HG03135 (cell line): ENCODE results near the gene EN2.
A peak's percentile ranks its signal among the peaks of the same experiment; 100 is the strongest.

ENCODE experiments used
- ATAC-seq: cut with Tn5 transposase; IDR thresholded peaks from one replicate; pipeline ENCODE4 v1.9.1; 2021; ENCODE audit warnings: mild to moderate bottlenecking, moderate library complexity; ENCODE audit not compliant: unreplicated experiment

The EN2 gene

DNA sequence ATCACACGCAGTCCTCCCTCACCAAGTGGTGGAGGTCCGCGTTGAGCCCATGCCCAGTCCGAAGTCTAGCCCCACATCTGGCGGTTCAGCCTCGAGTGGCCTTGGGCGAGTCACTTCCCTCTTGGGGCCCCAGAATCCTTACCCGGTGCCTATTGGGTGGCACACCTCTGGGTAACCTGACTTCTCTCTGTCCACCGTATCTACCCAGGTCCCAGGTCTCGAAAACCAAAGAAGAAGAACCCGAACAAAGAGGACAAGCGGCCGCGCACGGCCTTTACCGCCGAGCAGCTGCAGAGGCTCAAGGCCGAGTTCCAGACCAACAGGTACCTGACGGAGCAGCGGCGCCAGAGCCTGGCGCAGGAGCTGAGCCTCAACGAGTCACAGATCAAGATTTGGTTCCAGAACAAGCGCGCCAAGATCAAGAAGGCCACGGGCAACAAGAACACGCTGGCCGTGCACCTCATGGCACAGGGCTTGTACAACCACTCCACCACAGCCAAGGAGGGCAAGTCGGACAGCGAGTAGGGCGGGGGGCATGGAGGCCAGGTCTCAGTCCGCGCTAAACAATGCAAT, 4.3 kb downstream of the EN2 start:
- no peak for ATAC-seq

DNA sequence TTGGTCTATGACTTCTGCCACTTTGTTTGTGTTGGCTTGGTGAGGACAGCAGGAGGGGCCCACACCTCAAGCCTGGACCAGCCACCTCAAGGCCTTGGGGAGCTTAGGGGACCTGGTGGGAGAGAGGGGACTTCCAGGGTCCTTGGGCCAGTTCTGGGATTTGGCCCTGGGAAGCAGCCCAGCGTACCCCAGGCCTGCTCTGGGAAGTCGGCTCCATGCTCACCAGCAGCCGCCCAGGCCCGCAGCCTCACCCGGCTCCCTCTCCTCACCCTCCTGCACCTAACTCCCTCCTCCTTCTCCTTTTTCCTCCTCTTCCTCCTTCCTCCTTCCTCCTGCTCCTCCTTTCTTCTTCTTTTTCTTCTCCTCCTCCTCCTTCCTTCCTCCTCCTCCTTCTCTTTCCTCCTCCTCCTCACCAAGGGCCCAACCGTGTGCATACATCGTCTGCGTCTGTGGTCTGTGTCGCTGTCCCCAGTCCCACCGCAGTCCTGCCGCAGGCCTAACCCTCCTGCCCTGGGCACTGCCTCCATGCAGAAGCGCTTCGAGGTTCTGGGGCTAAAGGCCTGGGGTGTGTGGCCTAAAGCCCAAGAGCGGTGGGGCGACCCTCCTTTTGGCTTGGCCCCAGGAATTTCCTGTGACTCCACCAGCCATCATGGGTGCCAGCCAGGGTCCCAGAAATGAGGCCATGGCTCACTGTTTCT, 5.3 kb downstream of the EN2 start:
- no peak for ATAC-seq

DNA sequence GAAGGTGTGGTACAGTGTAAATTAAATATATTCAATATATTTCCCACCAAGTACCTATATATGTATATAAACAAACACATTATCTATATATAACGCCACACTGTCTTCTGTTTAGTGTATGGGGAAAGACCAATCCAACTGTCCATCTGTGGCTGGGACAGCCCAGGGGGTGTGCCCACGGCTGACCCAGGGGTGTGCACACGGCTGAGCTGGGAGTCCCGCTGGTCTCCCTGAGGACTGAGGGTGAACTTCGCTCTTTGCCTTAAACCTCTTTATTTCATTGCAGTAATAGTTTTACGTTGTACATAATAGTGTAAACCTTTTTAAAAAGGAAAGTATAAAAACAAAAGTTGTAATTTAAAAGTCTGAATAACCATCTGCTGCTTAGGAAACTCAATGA, 6.3 kb downstream of the EN2 start:
- no peak for ATAC-seq

DNA sequence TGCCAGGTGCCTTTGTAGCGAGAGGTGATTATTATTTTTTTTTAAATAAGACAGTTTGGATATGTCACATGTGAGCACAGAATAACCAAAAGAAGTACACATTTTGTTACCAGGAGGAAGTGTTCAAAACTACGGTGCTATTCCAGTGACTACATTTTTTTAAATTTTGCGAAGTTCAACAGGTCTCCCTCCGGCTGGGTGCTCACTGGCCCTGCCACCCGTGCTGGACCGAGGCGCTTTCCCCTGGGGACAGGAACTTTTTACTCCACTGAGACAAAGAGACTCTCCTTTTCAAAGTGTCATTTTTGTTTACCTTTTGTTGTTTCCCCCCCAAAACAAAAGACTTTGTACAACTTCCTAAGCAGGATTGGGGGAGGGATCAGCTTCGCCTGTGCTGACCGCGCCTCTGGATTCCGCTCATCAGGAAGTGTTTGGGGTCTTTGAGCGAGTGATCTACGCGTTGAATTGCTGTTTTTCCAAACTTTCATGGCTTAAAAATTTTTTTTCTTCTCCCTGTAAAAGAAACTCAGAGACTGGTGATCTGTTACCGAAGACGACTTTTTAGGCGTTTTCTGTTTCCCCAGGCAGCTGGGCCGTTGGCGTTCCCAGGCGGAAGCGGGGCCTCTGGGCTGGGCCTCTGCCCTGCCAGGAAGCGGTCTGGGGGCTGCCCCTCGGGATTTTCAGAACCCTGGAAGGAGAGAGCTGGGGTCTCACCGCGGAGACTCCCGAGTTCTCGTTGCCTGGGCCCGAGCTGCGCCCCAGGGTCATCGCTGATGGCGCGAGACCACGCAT, 7.2 kb downstream of the EN2 start:
- no peak for ATAC-seq

DNA sequence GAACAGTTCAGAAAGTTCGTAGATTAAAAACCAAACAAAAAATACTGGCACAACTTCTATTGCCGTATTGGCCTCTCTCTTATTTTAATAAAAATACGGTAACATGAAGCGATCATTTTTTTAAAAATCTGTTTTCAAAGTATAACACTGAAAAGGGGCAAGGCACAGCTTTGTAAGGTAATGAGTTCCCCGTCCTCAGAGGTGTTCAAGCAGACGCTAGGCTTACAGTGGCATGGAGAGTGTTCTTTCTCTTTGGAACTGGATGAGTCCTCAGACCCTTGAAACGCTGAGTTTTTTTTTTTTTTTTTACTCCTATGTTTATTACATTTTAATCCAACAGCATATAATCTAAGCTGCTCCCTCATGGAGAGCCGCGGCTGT, 7.8 kb downstream of the EN2 start:
- no peak for ATAC-seq

DNA sequence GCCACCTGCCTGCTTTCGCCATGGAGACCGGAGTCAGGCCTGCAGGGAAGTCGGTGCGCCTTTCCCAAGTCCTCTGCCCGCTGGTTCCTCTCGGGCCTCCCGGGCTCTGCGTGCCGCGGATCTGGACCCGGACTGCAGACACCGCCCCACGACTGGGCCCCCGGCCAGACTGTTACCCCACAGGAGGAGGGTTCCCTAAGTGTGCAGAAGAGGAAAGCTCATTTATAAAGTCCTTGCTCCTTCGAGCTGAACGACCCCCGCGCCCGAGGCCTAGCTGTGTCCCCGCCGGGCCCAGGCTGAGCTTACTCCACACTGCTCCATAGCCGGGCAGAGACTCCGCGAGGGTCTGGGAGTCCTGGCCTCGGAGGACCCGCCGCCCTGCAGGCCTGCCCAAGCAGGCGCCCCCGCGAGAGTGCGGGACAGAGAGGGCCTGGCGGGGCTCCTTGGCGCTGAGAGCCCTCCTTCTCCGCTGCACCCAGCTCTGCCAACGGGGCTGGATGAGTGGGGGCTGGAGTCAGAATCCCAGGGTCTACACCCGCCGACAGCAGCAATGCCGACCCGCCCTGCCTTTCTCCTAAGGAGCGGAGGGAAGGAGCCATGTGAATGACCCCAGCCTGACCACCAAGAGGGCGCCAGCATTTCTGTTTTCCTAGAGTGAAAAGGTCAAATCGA, 8.3 kb downstream of the EN2 start:
- no peak for ATAC-seq

DNA sequence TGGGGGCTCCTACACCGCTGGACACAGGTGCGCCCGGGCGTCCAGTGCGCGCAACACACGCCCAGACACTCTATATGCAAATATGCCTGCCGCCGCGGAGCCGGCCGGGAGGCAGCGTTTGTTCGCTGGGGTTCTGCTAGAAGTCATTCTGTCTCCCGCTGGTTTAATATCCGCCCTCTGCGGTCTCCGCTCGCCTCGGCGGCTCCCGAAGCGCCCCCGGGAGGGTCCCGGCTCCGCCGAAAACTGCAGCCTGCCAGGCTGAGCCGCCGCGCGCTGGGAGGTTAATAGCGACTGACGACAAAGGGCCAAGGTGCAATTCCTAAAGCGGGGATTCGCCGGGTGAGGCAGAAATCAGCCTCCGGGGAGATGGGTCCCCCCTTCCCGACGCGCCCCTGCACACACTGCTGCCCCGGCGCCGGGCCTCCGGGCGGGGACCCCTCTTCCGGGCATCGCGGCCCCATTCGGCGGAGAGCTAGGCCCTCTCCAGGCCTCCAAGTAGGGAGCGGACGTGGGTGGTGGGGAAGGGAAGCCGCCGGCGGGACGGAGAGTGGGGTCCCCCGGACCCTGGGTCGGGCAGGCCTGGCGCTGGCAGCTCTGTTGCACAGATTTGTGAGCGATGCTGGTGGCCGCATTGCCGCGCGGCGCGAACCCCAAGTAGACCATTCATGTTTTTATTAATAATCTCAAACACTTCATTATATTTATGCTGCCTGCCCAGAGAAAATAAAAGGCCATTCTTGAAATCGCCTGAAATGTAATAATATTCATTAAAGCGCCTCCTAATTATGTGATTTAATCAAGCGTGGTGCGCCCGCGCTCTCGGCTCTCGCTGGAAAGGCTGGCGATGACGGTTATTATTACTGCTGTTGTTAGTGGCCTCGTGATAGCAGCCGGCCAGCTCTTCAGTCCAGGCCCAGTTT, 9.1 kb downstream of the EN2 start:
- peak; percentile 63 for ATAC-seq

DNA sequence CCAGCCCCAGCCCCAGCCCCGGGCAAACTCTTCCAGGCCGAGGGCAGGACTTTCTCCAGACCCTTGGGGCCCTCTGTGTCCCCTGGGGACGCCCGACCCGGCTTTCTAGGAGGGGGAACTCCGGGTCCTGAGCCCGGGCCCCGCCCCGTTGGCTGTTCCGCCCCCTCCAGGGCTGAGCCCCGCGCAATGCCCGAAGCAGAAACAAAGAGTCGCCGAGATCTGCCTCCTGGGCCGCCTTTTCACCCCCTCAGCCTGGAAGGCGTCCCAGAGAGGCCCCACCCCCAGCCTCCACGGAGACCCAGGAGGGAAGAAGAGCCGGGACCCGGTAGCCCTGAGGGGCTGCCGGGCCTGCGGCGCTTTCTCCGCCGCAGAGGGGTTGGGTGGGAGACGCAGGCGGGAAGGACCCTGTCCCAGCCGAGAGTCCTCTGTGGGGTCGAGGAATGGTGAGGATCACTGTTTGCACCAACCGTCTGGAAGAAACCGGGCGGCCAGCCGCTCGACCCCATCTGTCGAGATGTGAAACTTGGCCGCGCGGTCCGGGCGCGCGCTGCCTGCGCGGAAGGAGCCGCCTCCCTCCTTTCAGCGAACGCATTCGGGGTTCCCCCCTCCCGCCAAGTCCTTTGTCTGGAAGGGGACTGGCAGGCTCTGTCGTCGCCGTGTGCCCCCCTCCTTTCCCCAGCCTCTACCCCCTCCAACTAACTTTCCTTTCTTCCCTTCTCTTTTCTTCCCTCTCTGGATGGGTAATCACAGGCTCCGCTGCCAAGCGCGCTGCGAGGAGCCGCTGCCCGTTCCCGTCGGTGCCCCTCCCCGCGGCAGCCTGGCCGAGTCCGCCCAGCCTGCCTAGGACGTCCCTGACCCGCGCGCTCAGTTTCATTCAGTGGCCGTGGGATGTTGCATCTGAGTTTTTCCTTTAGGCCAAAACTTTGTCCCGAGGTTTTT, 10.2 kb downstream of the EN2 start:
- no peak for ATAC-seq

DNA sequence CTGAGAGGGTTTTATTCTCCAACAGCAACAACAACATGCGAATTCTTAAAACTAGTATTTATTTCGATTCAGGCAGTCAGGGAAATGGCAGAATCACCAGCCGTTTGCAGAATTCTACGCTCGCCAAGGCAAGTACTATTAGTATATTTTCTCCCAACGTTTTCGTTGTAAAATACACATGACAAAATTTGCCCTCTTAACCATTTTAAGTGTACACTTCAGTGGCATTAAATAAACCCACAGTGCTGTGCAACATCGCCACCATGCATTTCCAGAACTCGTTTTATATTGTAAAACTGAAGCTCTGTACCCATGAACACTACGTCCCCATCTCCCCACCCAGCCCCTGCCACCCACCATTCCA, 10.8 kb downstream of the EN2 start:
- ATAC-seq, result no peak

DNA sequence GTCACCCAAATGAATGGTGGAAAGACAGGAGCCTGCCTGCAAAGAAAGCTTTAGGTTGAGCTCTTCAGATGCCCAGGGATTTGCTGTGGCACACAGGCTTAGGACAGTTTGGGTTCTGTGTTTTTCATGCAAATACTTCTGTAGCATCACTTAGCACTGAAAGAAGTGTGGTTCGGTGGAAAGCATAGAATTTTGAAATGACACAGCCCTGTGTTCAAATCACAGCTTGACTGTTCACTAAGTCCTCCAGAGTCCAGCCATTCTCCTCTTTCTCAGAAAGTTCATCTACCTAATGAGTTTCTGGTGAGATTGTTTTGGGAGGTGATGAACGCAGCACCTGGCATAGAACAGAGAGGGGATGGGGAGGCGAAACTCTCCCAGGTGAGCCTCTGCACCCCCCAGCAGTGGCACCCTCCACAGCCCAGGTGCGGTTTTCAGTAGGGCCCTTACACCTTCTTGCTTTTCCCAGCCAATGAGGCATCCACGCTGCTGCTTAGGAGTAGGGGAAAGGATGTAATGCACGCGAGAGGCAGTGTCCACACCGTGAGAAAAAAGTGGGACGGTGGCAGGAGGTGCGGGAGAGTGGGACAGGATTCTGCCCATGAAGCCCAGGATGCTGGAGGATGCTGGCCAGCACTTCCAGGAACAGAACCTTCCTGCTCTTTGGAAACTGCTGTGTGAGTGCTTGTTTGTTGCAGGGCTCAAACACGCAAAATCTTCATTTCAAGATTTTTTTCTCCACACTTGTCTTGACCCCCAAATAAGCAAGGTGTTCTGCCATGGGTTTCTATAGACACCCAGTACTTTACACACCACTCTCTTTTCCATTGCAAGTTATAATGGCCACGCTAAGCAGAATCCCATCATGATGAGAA, 11.6 kb downstream of the EN2 start:
- ATAC-seq, result no peak

DNA sequence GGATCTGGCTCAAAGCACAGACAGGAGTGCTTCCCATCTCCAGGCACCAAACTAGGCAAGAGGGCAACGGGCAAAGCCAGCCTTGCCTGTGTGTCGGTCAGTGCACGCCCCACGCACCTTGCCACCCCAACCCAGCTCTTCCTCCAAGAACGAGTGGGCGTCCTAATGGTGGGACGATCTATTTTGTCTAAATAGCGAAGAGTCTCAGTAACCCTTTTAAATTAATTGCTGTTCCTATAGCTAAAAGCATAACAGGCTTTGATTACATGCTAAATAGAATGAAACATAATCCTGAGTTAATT, 12.2 kb downstream of the EN2 start:
- ATAC-seq, result no peak

DNA sequence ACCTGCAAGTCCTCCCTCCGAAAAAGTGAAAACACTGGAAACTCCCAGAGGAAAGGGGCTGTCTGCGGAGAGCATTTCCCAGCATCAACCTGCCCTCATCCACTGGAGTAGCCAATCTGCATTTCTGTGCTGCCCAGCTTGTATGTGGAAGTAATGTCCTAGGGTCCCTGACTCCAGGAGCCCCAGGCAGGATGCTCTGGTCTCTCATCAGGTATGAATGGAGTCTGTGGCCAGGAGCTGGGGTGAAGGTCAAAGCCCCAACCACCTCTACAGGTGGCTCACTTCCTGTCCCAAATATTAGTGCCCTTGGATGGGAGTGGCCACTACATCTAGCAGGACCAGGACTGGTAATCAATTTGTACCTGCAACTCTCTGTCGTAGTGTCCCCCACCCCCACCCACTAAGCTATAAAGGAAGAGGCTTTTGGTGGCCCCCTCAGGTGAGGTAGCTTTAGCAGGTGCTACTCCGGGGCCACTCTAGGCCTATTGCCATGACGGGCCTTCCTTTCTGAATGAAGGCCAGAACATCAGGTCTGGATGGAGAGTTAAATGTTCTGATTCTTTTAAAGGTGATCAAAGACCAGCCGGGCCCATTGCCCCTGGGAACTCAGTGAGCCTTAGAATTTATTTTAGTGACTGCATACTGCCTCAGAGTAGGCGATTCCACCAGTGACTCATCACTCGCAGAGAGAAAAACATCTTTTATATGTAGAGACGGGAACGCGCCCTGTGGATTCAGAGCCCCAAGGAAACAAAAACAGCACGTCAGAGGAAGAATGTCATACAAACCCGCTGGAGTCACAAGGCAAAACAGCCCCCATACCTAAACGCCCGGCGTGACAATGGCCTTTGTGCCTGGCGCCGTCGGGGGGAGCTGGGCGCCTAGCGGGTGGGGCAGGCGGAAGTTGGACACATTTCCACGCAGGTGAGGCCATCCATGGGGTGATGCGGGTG, 13.0 kb downstream of the EN2 start:
- no peak for ATAC-seq

DNA sequence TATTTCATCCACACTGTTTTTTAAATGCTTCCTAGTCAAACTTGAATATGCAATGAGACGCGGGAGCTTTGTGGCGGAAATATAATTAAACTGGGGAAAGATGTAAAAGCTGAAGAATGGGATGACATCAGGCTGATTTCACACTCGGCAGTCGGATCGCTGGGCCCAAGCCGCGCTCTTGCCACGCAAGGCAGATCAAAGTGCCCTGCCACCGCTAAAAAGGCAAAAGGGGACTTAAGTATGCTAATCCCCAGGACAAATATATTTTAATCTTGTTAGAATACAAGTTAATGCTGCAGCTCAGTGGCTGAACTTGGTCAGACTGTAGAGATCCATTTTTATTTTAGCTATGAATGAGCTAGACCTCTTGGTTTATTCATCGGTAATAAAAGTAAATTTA, 13.8 kb downstream of the EN2 start:
- no peak for ATAC-seq

DNA sequence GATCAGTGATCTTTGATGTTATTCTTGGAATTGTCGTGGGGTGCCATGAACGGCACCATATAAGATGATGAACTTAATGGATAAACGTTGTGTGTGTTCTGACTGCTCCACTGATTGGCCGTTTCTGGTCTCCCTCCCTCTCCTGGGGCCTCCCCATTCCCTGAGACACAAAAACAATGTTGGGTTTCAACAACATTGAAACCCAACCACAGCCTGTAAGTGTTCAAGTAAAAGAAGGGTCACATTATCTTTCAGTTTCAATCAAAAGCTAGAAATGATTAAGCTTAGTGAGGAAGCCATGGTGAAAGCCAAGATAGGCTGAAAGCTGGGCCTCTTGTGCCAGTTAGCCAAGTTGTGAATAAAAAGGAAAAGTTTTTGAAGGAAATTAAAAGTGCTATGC, 19.5 kb downstream of the EN2 start:
- peak; percentile 98 for ATAC-seq

DNA sequence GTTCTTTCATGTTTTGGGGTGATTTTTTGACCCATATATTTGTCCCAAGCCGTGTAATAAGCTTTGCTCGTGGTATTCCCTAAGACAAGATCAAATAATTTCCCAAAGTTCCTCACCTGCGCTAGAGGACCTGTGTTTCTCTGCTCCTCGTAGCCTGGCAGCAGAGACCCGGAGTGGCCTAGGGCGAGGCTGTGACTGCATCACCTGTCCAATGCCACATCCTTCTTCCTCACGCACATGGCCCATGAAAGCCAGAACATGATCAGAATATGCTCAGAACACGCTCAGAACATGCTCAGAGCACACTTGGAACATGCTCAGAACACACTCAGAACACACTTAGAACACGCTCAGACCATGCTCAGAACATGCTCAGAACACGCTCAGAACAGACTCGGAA, 23.8 kb downstream of the EN2 start:
- ATAC-seq, result no peak

DNA sequence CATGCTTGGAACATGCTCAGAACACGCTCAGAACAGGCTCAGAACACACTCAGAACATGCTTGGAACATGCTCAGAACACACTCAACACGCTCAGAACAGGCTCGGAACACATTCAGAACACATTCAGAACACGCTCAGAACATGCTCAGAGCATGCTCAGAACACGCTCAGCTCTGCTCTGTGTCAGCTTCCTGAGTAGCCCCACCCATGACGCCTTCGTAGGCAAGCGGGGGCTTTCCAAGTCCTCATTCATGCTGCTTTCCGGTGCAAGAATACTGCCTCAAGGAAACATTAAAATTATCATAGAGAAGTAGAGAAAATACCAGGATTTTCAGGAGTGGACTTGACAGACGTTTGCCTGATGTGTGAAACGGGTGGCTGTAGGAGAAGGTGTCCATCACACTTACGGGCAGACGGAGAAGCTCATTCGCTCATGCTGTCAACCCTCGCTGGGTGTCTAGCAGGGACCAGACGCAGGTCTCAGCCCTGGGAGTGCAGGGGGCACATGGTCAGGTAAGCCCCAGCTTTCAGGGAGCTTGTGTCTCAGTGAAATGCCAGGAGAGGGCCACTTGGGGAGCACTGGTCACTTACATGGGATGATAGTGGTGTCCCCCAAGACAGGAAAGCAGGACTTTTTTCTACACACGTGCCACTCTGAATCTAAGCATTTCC, 24.7 kb downstream of the EN2 start:
- no peak for ATAC-seq

DNA sequence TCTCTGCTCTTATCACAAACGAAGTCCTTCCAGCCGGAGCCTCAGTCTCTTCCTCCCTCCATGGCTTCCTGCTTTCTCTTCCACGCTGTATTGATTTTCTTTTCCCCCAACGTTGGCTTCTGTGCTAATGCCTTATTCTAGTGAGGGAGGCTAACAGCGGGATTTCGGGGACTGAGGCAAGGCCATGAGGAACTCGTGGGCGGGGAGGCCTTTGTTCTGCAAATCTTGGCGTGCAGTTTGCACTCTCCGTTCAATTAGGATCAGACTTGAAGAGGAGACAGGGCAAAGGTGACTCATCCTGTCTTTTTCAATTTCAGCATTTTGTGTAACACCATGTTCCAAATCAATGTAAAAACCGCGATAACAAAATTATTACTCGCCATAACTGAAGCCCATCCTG, 25.3 kb downstream of the EN2 start:
- ATAC-seq, result no peak
